HCT116 (cell line): Measurements from ENCODE around the gene GALK2.
"Not testable (repeated sequence)": the region's sequence is repeated elsewhere in the genome, so short reads cannot be mapped to it uniquely, and the experiment has no call there.

Source experiments
- EZH2 ChIP-seq: fragments of 200-600 bp; sonication (generic); IDR thresholded peaks from 2 replicates; pipeline ENCODE4 v1.6.1; 2017; ENCODE audit warnings: antibody characterized with exemption, mixed run types
- POLR2A ChIP-seq: IDR thresholded peaks from 2 replicates; pipeline ENCODE4 v1.7.0; 2011; ENCODE audit warnings: borderline replicate concordance; ENCODE audit not compliant: insufficient read depth, insufficient read length; ENCODE audit errors: extremely low read depth
- POLR2AphosphoS5 ChIP-seq: IDR thresholded peaks from 2 replicates; pipeline ENCODE4 v1.6.1; 2011; ENCODE audit warnings: mild to moderate bottlenecking, low read depth, low read length, moderate library complexity
- SP1 ChIP-seq: IDR thresholded peaks from 2 replicates; pipeline ENCODE4 v1.6.1; 2012; ENCODE audit warnings: low read depth
- TCF7L2 ChIP-seq: IDR thresholded peaks from 2 replicates; pipeline ENCODE4 v1.7.0; 2011; ENCODE audit warnings: borderline replicate concordance, inconsistent platforms; ENCODE audit not compliant: insufficient read depth, insufficient read length; ENCODE audit errors: extremely low read depth
- YY1 ChIP-seq: IDR thresholded peaks from 2 replicates; pipeline ENCODE4 v1.6.1; 2011; ENCODE audit warnings: low read length, low read depth, moderate library complexity, mild to moderate bottlenecking; ENCODE audit not compliant: insufficient replicate concordance; ENCODE audit errors: extremely low read depth
- TF ChIP-seq, protein P1 (sequence below), 3 experiments: fragments of 200-600 bp in 1 of 3; sonication (generic) in 1 of 3; IDR thresholded peaks in 2 of 3; conservative IDR thresholded peaks in 1 of 3; 2 replicates each; pipeline ENCODE4 v1.5.1; 2012 to 2017; ENCODE audit warnings: low read depth in 2 of 3, low read length in 2 of 3, antibody characterized with exemption in 1 of 3, borderline replicate concordance in 1 of 3, control low read depth in 1 of 3, mild to moderate bottlenecking in 1 of 3, mixed read lengths in 1 of 3, mixed run types in 1 of 3, moderate library complexity in 1 of 3; ENCODE audit not compliant: insufficient read depth in 1 of 3
- TF ChIP-seq, protein P2 (sequence below): IDR thresholded peaks from 2 replicates; pipeline ENCODE4 v1.6.1; 2011; ENCODE audit warnings: mild to moderate bottlenecking, low read length, moderate library complexity; ENCODE audit not compliant: insufficient replicate concordance; ENCODE audit errors: extremely low read depth

DNA sequence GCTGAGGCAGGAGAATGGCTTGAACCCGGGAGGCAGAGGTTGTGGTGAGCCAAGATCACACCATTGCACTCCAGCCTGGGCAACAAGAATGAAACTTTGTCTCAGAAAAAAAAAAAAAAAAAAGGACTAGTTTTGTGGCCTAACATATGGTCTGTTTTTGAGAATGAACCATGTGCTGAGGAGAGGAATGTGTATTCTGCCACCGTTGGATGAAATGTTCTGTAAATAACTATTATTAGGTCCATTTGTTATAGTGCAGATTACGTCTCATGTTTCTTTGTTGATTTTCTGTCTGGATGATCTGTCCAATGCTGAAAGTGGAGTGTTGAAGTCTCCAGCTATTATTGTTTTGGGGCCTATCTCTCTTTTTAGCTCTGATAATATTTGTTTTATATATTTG is 13.7 kb downstream of the GALK2 start:
- TF ChIP-seq POLR2AphosphoS5, YY1, POLR2A, EZH2, TCF7L2, SP1: not testable (repeated sequence)
- TF ChIP-seq, protein P1, sequence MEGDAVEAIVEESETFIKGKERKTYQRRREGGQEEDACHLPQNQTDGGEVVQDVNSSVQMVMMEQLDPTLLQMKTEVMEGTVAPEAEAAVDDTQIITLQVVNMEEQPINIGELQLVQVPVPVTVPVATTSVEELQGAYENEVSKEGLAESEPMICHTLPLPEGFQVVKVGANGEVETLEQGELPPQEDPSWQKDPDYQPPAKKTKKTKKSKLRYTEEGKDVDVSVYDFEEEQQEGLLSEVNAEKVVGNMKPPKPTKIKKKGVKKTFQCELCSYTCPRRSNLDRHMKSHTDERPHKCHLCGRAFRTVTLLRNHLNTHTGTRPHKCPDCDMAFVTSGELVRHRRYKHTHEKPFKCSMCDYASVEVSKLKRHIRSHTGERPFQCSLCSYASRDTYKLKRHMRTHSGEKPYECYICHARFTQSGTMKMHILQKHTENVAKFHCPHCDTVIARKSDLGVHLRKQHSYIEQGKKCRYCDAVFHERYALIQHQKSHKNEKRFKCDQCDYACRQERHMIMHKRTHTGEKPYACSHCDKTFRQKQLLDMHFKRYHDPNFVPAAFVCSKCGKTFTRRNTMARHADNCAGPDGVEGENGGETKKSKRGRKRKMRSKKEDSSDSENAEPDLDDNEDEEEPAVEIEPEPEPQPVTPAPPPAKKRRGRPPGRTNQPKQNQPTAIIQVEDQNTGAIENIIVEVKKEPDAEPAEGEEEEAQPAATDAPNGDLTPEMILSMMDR (IDR thresholded peaks at IDR 0.05 in 2 of 3, conservative IDR thresholded peaks at IDR 0.05 in 1 of 3; ENCODE audit: borderline replicate concordance in 1 of 3, insufficient read depth in 1 of 3, low read depth in 2 of 3, low read length in 2 of 3), result not testable (repeated sequence)
- TF ChIP-seq, protein P2, sequence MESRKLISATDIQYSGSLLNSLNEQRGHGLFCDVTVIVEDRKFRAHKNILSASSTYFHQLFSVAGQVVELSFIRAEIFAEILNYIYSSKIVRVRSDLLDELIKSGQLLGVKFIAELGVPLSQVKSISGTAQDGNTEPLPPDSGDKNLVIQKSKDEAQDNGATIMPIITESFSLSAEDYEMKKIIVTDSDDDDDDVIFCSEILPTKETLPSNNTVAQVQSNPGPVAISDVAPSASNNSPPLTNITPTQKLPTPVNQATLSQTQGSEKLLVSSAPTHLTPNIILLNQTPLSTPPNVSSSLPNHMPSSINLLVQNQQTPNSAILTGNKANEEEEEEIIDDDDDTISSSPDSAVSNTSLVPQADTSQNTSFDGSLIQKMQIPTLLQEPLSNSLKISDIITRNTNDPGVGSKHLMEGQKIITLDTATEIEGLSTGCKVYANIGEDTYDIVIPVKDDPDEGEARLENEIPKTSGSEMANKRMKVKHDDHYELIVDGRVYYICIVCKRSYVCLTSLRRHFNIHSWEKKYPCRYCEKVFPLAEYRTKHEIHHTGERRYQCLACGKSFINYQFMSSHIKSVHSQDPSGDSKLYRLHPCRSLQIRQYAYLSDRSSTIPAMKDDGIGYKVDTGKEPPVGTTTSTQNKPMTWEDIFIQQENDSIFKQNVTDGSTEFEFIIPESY, result not testable (repeated sequence)
